Hematopoietic multipotent progenitor cell treated with erythropoietin and hydrocortisone succinate and interleukin-3 and kit ligand, for 6 days (in vitro differentiated cells): ENCODE measurements around the gene KLC3.
A peak's percentile ranks its signal among the peaks of the same experiment; 100 is the strongest.
"Not testable (repeated sequence)": the region's sequence is repeated elsewhere in the genome, so short reads cannot be mapped to it uniquely, and the experiment has no call there.

Experiments
- DNase-seq: peaks from one replicate; pipeline ENCODE4 v3.0.0-alpha.2; 2015

KLC3 gene

GRCh38 chr19:45340232-45340898, at the start of gene KLC3:
TSS of gene KLC3 (plus strand) at chr19:45340750. CDS start at chr19:45345542, 4,792 bp downstream.
- DNase-seq = no peak

DNA sequence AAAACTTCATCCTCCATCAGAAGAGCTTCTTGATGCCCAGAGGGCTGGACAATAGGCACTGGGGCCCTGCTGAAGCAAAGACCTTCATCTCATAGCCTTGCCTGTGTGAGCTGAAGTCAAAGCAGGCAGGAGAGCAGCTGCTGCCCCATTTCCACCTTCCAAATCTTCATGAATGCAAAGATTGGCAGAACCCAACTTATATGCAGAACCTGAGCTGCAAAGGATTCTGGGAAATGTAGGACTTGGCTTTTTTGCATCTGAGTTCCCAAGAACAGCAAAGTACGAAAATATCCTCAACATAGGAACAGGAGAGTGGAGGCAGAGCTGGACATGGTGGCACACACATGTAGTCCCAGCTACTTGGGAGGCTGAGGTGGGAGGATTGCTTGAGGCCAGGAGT, 48.7 kb upstream of the KLC3 start:
- no peak for DNase-seq

- DNase-seq = no peak
These were observed 46.9 kb upstream of the KLC3 start for GRCh38 chr19:45293682-45294081.

DNA sequence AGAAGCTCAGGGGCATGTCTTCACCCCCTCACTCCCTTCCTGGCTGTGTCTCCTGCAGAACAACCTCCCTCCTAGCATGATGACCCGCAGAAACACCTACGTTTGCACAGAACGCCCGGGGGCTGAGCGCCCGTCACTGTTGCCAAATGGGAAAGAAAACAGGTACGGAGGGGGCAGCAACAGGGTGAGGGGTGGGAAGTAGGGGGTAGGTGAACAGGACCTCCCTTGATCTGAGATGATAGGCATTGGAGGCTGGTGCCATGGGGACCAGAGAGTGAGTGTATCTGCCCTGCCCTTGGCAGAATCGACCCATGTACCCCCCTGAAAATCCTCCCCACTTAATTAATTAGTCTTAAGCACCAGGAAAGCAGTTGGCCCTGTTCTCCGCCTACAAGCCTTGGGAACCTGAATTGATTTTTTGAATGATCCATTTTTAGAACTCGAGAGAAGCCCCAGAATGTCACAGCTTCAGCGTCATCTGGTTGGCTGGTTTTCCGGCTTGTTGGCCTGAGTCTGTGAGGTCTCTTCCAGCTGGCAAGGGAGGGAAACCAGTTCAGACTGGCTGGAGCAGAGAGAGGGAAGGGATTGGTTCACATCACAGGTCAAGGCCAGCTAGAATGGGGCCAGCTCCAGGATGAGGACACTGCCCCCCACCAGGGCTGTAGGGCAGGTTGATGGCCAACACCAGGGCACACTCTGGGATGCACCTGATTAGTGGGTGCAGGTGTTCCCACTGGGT, 46.1 kb upstream of the KLC3 start:
- no peak for DNase-seq

GRCh38 chr19:45295873-45296272, 44.7 kb upstream of the KLC3 start:
- no peak for DNase-seq

DNA sequence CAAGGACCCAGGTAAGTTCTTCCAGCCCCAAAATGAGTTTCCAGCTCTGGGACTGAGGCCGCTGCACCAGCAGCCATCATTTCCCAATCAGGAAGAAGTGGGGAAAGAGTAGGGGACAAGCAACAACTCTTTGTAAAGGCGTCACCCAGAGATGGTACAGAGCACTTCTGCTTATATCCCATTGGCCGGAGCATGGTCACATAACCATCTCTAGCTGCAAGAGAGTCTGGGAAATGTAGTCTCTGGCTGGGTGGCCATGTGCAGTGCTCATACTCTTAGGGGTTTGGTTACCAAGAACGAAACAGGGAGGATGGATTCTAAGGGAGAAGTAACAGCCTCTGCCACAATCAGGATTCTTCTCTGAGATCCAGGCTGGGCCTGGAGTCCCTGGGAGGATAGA, 44.2 kb upstream of the KLC3 start:
- DNase-seq = peak; percentile 46

DNA sequence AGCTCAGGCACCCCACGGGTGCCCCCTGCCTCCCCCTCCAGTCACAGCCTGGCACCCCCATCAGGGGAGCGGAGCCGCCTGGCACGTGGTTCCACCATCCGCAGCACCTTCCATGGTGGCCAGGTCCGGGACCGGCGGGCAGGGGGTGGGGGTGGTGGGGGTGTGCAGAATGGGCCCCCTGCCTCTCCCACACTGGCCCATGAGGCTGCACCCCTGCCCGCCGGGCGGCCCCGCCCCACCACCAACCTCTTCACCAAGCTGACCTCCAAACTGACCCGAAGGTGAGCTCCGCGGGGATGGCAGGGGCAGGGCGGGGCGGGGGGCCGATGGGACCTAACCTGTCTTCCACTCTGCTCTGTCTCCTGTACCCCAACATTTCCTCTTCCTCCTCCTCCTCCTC, 42.9 kb upstream of the KLC3 start:
- no peak for DNase-seq

- no peak for DNase-seq
These were observed 42.3 kb upstream of the KLC3 start for GRCh38 chr19:45298264-45298663.

DNA sequence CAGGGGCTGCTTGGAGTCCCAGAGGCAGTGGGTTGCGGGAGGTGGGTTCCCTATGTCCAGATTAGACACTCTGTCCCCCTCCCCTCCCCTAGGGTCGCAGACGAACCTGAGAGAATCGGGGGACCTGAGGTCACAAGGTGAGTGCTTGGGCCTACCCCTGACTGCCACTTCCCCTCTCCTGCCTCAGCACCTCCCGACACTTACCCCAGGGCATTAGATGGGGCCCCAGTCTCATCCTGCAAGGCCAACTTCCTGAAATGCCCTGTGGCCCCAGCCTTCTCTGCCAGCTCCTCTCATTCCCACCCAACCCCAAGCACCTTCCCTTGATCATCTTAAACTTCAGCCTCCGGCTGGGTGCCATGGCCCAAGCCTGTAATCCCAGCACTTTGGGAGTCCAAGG, 40.8 kb upstream of the KLC3 start:
- DNase-seq = no peak

DNA sequence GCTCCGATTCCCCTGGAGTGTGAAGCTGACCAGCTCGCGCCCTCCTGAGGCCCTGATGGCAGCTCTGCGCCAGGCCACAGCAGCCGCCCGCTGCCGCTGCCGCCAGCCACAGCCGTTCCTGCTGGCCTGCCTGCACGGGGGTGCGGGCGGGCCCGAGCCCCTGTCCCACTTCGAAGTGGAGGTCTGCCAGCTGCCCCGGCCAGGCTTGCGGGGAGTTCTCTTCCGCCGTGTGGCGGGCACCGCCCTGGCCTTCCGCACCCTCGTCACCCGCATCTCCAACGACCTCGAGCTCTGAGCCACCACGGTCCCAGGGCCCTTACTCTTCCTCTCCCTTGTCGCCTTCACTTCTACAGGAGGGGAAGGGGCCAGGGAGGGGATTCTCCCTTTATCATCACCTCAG, 38.1 kb upstream of the KLC3 start:
- DNase-seq = no peak

DNA sequence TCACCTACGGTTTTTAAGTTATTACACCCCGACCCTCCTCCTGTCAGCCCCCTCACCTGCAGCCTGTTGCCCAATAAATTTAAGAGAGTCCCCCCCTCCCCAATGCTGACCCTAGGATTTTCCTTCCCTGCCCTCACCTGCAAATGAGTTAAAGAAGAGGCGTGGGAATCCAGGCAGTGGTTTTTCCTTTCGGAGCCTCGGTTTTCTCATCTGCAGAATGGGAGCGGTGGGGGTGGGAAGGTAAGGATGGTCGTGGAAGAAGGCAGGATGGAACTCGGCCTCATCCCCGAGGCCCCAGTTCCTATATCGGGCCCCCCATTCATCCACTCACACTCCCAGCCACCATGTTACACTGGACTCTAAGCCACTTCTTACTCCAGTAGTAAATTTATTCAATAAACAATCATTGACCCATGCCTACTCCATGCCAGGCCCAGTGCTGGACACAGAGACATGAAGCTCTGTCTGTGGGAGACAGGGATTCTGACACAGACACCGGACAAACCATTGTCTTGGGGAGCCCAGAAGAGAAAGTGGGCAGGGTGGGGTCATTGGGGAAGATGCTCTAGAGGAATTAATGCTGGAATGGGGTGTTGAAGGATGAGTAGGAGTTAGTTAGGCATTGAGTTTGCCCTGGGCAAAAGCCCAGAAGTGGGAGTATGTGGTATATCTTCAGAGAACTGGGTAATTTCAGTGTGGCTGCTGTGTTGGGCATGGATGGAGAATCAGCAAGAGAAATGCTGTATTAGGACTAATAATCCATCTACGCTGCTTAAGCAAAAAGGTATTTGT, 37.1 kb upstream of the KLC3 start:
- DNase-seq = no peak

DNA sequence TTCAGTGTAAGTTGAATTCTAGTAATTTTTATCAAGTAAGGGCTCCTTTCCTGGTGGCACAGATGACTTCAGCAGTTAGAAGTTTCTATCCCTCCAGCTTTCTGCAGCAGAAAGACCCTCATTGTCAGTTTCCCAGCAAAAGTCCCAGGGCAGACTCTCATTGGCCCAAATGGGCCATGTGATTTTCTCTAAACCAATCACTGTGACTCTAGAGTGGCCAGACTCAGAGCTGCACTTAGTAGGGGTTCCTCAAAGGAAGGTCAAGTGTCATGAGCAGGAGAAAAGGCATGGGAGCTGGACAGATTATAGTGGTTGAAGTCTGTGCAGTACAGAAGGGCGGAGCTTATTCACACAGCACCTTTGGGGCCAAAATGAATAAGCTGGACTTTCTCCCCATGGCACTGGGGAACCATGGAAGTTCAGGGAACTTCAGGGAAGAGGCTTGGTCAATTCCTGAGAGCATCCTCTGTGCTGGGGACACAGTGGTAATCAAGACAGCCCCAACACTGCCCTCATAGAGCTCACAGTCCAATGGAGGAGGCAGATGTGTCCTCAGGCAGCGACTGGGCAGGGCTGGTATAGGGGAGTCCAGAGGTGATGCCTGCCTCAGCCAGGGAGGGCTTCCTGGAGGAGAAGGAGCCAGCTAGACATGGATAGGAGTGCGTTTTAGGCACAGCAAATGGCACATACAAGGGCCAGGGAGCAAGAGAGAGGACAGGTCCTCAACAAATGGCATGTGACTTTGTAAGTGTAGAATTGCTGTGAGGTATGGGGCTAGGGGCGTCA, 36.2 kb upstream of the KLC3 start:
- DNase-seq = no peak

DNA sequence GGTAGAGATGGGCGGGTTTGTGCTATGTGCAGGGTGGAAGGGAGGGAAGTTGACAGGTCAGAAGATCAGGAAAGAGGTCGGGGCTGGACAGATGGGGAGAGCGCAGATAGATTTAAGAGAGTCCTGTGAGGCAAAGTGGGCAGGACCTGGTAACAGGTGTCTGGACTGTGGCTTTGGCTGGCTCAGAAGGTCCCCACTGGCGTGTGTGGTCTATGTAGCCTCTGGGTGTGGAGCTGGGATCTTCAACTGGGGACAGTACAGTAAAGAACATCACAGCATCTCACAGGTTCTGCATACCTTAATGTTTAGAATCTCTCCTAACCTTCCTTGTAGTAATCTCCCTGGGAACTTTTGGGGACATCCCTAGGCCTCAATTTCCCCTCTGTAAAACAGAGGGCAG, 35.5 kb upstream of the KLC3 start:
- no peak for DNase-seq

- no peak for DNase-seq
These were observed 35.1 kb upstream of the KLC3 start for GRCh38 chr19:45305421-45305820.

DNA sequence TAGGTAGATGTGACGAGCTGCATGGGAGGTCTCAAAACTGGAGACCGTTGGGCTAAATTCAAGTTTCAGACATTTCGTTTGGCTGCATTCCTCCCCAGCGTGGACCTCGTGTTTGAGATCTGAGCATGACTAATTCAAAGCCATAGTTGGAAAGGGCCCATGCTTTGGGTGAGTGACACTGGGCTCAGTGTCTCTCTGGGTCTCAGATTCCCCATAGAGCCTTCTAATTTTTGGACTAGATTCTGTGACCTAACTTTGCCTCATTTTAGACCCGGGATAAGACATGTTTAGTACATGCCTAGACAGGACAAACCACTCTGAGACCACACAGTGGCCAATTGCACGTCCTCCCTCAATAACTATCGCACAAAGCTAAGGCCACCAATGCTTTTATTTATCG, 34.5 kb upstream of the KLC3 start:
- no peak for DNase-seq

GRCh38 chr19:45306518-45307027, 34.0 kb upstream of the KLC3 start:
- DNase-seq = no peak

DNA sequence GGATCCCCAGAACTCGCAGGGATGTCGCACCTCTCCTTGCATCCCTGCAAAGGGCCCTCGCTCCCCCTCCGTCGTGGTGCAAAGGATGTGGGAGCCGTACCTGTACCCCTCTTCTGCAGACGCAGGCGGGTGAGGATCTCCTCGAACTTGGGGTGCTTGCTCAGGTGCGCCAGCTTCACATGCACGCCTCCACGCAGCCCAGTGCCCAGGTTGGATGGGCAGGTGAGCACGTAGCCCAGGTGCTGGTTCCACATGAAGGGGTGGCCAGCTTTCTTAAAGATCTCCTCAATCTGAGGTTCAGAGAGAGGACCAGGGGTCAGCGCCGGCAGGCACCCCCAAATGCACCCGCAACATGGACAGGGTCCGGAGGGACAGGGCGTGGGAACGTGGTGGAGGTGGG, 33.2 kb upstream of the KLC3 start:
- no peak for DNase-seq

GRCh38 chr19:45309322-45309721, 31.2 kb upstream of the KLC3 start:
- not testable (repeated sequence) for DNase-seq

- peak; percentile 42 for DNase-seq
These were observed 28.9 kb upstream of the KLC3 start for GRCh38 chr19:45311621-45312020.

- not testable (repeated sequence) for DNase-seq
These were observed 28.3 kb upstream of the KLC3 start for GRCh38 chr19:45312285-45312684.

GRCh38 chr19:45314708-45315245, 25.8 kb upstream of the KLC3 start:
- DNase-seq = peak; percentile 59

GRCh38 chr19:45315304-45315703, 25.2 kb upstream of the KLC3 start:
- DNase-seq = no peak
